Neural crest cell (in vitro differentiated cells): ENCODE data around the gene IL1RL2. TPM values are rescaled to one million over a fixed set of nuclear protein-coding genes. Genes with fewer than 3 reads are reported as not detected.

ENCODE experiments used
- DNase-seq: peaks from one replicate; pipeline ENCODE4 v3.0.0; 2021; ENCODE audit warnings: low read depth, mixed read lengths, low spot score
- H3K27ac Mint-ChIP-seq: one replicate; pipeline ENCODE4 v1.8.0; 2021; ENCODE audit warnings: mild to moderate bottlenecking, mixed read lengths; ENCODE audit not compliant: unreplicated experiment
- H3K27me3 Mint-ChIP-seq: 2 replicates; pipeline ENCODE4 v1.8.0; 2021; ENCODE audit warnings: low read depth, mild to moderate bottlenecking, mixed read lengths
- H3K36me3 Mint-ChIP-seq: 2 replicates; pipeline ENCODE4 v1.8.0; 2021; ENCODE audit warnings: low read depth, mild to moderate bottlenecking, mixed read lengths
- H3K4me1 Mint-ChIP-seq: 2 replicates; pipeline ENCODE4 v1.8.0; 2021; ENCODE audit warnings: mixed read lengths
- H3K4me3 Mint-ChIP-seq: one replicate; pipeline ENCODE4 v1.8.0; 2021; ENCODE audit warnings: mild to moderate bottlenecking, mixed read lengths
- H3K9me3 Mint-ChIP-seq: 2 replicates; pipeline ENCODE4 v1.8.0; 2021; ENCODE audit warnings: mixed read lengths
- total RNA-seq: library from RNA; stranded (reverse); gene quantifications from 2 replicates; pipeline ENCODE4 v1.2.1, GENCODE V29; 2021
- TF ChIP-seq, protein P1 (sequence below): fragments of 200-600 bp; sonication (generic); conservative IDR thresholded peaks from 2 replicates; pipeline ENCODE4 v1.5.0; 2021; ENCODE audit warnings: antibody characterized with exemption, mild to moderate bottlenecking

IL1RL2 gene
- total RNA-seq, 1 donor from 2014 or later: not detected

DNA sequence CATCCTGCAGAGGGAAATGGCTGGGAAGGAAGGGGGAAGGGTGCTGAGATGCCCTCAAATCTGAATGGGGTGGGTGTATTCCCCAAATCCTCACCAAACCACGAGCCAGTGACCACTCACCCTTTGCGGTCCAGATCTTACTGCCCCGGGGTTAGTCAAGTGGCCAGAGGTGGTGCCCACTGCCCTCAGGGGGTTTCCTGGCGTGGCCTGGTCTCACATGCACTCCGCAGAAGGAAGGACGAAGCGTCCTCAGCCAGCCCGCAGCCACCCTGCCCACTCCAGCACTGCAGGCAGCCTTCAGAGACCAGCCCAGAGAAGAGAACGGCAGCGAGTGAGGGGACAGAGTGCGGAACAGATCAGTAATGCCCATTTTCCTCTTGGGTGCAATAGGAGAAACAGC, 50.4 kb downstream of the IL1RL2 start:
- TF ChIP-seq, protein P1, sequence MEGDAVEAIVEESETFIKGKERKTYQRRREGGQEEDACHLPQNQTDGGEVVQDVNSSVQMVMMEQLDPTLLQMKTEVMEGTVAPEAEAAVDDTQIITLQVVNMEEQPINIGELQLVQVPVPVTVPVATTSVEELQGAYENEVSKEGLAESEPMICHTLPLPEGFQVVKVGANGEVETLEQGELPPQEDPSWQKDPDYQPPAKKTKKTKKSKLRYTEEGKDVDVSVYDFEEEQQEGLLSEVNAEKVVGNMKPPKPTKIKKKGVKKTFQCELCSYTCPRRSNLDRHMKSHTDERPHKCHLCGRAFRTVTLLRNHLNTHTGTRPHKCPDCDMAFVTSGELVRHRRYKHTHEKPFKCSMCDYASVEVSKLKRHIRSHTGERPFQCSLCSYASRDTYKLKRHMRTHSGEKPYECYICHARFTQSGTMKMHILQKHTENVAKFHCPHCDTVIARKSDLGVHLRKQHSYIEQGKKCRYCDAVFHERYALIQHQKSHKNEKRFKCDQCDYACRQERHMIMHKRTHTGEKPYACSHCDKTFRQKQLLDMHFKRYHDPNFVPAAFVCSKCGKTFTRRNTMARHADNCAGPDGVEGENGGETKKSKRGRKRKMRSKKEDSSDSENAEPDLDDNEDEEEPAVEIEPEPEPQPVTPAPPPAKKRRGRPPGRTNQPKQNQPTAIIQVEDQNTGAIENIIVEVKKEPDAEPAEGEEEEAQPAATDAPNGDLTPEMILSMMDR: no peak
- Mint-ChIP-seq H3K4me3 (no peak overlapping the region), H3K9me3 (no peaks in the 10 kb centered on the region), H3K36me3 (no peaks in the 10 kb centered on the region), H3K27ac (no peak overlapping the region), H3K4me1 (peaks cover 5% of the 10 kb centered on the region), H3K27me3 (peaks cover 8% of the 10 kb centered on the region)
- no peak for DNase-seq

DNA sequence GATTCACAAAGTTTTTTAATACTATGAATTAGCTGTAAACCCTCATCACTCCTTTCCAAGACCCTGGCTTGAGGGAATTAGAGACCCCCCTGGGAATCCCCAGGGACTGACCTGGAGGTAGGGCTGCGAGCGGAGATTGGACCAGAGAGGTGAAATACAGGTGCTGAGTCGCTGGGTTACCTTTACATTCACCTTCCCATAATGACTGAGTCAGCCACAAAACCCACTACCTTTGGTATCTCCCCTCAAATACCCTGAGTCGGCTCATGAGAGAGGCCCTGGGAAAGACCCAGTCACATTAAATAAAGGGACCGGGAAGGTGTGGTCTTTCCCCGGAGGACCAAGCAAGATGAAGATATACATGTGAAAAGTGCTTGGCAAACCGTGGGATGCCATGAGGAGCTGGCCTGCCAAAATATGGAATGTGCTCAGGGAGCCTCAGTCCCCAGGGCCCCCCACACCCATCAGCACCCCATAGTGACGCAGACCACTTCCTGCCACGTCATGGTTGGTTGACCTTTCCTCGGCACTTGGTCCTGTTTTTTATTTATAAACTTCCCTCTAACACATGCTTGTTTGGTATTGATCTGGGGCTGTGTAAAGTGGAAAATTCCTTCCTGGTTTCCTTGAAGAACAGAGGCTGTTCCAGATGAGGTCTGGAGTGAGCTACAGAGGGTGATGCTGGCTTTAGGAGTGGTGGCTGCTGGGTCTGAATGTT, 51.4 kb downstream of the IL1RL2 start:
- Mint-ChIP-seq H3K36me3 (no peaks in the 10 kb centered on the region), H3K4me1 (peaks cover 5% of the 10 kb centered on the region), H3K27ac (no peak overlapping the region), H3K9me3 (no peaks in the 10 kb centered on the region), H3K4me3 (no peak overlapping the region), H3K27me3 (peaks cover 11% of the 10 kb centered on the region)
- TF ChIP-seq, protein P1: no peak
- DNase-seq: no peak

DNA sequence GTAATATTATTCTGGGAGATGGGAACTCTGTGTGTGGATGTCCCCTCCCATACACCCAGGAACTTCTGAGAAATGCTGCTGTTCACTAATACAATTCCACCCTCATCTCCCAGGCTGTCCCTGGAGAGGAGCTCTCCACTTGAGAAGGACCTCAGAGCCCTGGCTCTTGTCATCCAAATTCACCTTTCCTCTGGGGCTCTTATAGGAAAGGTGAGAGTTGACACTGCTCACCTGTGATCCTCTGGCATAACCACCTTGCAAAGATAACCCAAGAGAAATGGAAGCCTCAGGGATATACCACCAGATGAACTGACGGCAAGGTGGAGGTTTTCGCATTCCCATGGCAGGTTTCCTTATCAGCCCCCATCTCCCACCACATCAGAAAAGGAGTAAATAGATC, 52.0 kb downstream of the IL1RL2 start:
- TF ChIP-seq, protein P1: no peak
- H3K27me3 Mint-ChIP-seq: peaks cover 12% of the 10 kb centered on the region
- no peaks in the 10 kb centered on the region for H3K9me3 Mint-ChIP-seq
- peaks cover 5% of the 10 kb centered on the region for H3K4me1 Mint-ChIP-seq
- no peak overlapping the region for H3K4me3 Mint-ChIP-seq
- DNase-seq: no peak
- no peak overlapping the region for H3K27ac Mint-ChIP-seq
- no peaks in the 10 kb centered on the region for H3K36me3 Mint-ChIP-seq

DNA sequence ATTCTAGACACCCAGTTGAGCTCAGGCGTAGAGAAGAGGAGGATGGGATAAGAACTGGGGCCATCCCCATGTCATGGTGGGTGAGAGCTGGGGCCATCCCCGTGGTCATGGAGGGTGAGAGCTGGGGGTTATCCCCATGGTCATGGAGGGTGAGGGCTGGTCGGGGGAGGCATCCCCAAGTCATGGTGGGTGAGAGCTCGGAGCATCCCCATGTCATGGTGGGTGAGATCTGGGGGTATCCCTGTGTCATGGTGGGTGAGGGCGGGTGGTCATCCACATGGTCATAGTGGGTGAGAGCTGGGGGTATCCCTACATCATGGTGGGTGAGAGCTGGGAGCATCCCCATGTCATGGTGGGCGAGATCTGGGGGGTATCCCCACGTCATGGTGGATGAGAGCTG, 52.5 kb downstream of the IL1RL2 start:
- Mint-ChIP-seq H3K27me3 (peaks cover 12% of the 10 kb centered on the region), H3K36me3 (no peaks in the 10 kb centered on the region), H3K9me3 (no peaks in the 10 kb centered on the region), H3K4me3 (no peak overlapping the region), H3K4me1 (peaks cover 5% of the 10 kb centered on the region), H3K27ac (no peak overlapping the region)
- TF ChIP-seq, protein P1: no peak
- no peak for DNase-seq

DNA sequence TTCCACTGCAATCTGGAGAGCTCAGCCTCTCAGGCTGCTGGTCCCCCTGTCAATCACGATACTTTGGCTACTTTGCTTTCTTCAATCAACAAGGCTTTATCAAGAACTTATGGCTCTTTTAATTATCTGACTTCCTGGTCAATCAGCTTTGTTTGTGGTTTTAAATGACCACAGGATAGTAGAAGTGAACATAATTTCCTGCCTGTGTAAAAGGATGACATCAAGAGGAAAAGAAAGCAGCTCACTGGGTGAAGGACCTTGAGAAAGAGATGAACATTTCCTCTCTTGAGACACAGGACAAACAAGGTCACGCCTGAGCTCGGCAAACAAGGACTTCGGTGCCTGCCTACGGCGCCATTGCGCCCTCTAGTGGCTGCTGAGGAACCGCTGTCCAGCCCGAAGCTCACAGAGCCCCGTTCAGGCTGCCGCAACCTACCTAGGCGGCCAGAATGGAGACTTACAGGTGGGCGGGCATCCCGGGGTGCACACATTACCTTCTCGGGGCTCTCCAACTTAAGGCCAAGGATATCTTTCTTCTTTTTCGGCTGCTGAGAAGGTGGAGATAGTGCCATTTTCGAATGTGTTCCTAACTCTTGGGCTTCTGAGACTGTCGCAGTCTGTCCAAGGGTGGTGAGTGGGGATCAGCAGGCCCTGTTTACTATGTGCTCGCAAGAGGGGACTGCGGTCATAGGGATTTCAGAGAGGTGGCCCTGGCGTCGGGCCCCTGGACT, 54.0 kb downstream of the IL1RL2 start:
- Mint-ChIP-seq H3K27me3 (peaks cover 12% of the 10 kb centered on the region), H3K36me3 (no peaks in the 10 kb centered on the region), H3K4me1 (peaks cover 5% of the 10 kb centered on the region), H3K9me3 (no peaks in the 10 kb centered on the region), H3K4me3 (no peak overlapping the region), H3K27ac (no peak overlapping the region)
- TF ChIP-seq, protein P1: peak; percentile 99
- DNase-seq: peak; percentile 84
